OCI-LY3 (cell line): Measurements from ENCODE around the gene ZNF653.

ENCODE experiments used
- CTCF ChIP-seq: fragments of 200-600, 300-600 bp; sonication (generic); IDR thresholded peaks from 2 replicates; pipeline ENCODE4 v1.5.1; 2014; ENCODE audit warnings: antibody characterized with exemption, low read length, low read depth
- EZH2phosphoT487 ChIP-seq: fragments of 200-600 bp; shearing (Covaris generic); IDR thresholded peaks from 2 replicates; pipeline ENCODE4 v1.6.1; 2018; ENCODE audit warnings: antibody characterized with exemption, mixed run types, low read depth

GRCh38 chr19:11519138-11519537 is 13.5 kb upstream of the ZNF653 start:
- TF ChIP-seq CTCF (no peak), EZH2phosphoT487 (no peak)
